CD4-positive, alpha-beta T cell treated with Interferon alpha-2 for 1 hour (primary cell): ENCODE measurements around the gene ATF3.

Source experiments
- DNase-seq, 2 donors: peaks; one replicate each; pipeline ENCODE4 v3.0.0-alpha.2; 2020 to 2022

Gene ATF3

DNA sequence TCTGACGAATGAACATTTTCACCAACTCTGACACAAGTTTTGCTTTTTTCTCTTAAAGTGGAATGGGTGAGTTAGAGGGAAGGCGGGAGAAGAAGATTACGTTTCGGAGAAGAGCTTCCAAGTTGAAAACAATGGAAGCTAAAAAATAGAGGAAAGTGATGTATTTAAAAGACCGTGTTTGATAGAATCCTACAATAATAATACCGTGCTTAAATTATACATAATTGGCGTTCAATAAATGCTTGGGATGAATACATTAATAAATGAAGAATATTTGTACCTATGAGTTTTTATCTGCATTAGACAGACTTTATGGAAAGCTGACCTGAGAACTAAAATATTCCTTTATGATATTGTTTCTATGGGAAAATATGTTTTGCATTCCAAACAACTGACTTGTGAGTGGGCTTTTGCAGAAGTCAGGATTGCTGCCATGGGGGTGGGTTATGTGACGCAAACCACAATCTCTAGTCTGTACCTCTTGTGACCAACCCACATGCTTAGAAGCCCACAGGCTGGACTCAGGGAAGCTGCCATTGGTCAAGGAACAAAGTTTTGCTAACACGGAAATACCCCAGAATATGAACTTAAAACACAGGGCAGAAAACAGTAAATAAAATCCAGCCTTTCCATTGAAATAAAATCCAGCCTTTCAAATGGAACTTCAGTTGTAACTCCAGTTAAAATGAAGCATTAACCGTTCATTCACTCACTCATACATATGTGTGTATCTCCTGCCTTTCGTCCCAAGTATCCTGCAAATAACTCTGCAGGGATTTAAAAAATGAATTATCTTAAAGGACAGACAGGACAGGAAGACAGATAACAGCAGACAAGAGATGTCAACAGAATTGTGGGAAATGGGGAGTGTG lies 21.3 kb upstream of the ATF3 start:
- no peak for DNase-seq

- DNase-seq, result no peak
Observed at GRCh38 chr1:212587888-212588510, 20.6 kb upstream of the ATF3 start.

GRCh38 chr1:212589446-212589845 lies 19.1 kb upstream of the ATF3 start:
- no peak for DNase-seq

GRCh38 chr1:212591922-212592321 lies 16.6 kb upstream of the ATF3 start:
- DNase-seq, result no peak

GRCh38 chr1:212593821-212594251 lies 14.7 kb upstream of the ATF3 start:
- DNase-seq, result no peak

DNA sequence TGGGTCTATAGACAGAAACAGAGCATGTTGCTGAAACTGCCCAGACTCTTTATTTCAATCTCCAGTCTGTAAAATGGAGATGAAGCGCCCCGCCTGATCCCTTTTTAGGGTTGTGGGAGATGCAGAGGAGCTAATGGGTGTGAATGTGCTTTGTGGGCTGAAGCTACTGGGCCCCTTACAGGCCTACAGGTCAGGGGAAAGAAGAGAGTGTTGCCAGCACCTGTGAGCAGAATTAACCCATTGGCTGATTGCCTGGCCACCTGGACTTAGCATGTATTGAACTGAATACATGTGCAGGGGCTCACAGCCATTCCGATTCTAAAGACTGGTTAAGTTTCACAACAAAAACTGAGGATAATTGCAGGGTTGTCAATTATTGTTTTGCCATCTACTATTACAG lies 13.9 kb upstream of the ATF3 start:
- no peak for DNase-seq

- no peak for DNase-seq
Observed at GRCh38 chr1:212595229-212595628, 13.3 kb upstream of the ATF3 start.

DNA sequence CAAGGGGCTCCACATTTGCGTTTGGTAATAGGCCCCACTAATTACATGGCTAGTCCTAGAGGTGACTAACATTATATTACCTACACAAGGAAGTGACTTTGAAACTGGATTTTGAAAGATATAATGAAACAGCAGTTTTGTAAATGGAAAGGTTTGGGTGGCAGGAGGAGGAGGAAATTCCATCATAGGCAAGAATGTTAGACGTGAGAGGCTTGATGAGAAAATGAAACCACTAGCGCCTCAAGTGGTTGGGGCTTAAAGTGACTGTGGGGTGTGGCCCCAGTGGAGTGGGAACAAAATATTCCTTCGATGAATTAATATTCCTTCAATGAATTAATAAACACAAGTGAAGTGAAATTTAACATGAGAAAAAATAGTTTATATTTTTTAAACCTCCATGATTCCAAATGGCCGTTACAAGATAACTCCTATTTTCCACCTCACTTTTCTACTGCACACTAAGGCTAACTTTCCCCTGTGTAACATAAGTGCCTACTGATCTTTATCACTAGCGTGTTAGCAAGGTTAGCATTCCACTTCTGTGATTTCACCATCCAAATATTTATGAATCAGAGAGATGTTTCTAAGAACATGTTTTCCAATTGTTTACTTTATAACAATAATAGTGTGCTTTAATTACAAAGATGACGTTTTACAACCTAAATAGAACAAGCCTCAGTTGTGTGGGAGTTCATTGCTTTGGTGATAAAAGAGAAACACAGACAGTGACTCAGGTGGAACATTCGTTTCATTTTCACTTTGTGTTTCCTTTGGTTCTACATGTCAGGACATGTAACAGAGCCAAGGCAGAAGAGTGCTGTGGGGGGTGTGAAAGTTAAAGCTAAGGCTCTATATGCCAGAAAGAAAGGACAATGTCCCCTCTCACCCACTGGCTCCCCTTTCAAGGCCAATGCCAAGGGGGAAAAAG lies 12.5 kb upstream of the ATF3 start:
- peak; percentile 37 to 84 for DNase-seq

DNA sequence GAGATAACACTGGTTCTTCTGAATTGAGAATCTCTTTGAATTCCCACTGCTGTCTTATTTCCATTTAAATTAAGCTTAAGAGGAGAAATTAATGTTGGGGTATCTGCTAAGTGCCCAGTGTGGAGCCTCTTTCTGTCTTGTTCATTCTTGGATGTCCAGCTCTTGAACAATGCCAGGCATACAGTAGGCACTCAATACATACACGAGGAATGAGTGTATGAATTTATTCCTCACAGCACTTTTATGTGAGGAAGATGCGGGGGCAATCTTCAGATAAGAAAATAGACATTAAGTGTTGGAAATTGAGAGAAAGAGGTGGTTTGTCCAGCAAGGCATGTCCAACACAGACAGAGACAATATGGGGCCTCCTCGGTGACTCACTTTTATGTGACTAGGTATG lies 11.8 kb upstream of the ATF3 start:
- no peak for DNase-seq

- DNase-seq, result no peak
Observed at GRCh38 chr1:212597487-212597886, 11.1 kb upstream of the ATF3 start.

DNA sequence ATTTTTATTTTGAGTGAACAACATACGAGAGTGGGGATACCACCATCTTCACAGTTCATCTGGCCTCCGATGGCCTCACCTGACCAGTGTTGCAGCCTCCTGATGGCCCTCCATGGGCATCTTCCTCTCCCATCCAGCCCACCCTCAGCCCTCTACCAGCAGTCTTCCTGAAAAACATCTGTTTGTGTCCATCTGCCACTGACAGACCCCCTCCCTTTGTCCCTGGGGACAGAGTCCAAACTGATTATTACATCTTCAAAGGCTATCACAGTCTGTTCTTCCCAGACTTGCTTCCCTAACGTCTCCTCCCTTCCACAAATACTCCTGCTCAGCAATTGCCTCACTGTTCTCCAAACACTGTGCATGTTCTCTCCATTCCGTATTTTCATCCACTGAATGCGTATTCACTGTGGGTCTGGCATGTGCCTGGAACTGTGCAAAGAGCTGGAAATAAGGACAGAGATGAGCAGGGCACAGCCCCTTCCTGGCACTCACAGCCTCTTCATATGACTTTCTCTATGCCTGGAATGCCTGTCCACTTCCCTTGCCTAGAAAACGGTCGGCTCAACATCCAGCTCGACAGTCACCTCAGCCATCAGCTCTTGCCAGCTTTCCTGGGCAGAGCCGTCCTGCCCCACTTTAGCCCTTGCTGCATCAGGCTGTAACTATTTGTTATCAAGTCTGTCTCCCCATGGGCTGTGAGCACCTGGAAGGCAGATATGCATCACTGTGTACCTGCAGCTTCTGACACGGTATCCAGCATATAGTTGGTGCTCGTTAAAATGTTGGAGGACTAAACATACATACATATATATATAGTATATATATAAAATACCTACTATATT lies 8.3 kb upstream of the ATF3 start:
- no peak for DNase-seq

DNA sequence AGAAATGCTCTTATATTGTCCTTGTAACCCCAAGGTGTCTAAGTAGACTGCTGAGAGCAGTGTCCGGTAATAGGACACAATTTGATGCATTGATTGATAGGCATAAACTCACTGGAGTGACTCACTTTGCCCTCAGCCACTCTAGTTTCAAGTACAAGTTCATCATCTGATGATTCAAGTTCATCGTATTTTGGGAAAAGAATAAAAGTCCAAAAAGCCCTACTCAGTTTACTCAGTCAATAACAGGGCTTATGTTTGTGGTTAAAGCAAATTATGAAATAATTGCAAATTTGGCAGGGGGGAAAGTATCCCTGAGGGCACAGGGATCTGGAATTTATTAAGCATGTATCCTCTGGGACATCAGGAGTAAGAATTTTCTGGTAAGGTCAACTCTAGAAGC lies 7.6 kb upstream of the ATF3 start:
- no peak for DNase-seq

GRCh38 chr1:212601524-212601923 lies 7.0 kb upstream of the ATF3 start:
- DNase-seq, result no peak

GRCh38 chr1:212605441-212606394 lies 2.8 kb upstream of the ATF3 start:
- DNase-seq, result peak in 1 of 2 donors; percentile 11

- DNase-seq, result peak; percentile 62 to 75
Observed at GRCh38 chr1:212606395-212607205, 2.0 kb upstream of the ATF3 start.

GRCh38 chr1:212607206-212607912 lies 1.2 kb upstream of the ATF3 start:
- peak; percentile 56 to 64 for DNase-seq

- DNase-seq, result no peak
Observed at GRCh38 chr1:212607913-212608391, 609 bp upstream of the ATF3 start.

DNA sequence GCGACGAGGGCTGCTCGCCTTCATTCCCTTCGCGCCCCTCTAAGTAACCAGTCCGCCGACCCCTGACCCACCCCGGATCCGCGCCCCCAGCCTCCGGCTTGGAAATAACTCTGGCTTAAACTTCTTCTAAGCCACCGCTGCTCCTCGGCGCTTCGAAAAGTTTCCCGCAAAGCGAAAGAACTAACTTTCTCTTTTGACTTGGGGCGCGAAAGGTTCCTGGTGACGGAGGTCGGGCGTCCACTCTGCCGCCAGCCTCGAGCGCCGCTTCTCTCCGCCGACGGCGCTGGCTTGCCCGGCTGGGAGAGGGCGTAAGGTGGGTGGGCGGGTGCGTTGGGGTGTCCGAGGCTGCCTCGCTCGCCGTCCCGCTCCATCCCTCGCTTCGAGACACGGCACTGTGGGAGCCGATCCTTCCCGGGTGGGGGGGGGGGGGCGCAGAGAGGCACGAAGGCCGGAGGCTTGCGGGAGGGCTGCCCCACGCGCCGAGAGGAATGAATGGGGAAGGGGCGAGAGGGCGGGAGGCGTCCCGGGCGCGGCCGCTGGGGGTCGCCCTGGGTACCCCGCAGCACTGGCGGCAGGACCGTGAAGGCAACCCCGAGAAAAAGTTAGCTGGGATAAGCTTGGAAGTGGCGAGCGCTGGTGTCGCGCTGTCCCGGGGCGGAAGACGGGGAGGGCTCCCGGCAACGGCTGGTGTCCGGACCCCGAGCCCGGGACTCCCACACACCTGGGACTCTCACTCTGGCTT lies 569 bp downstream of the ATF3 start:
- DNase-seq, result peak; percentile 50 to 68
